GOT3 (cell line): ENCODE results near the gene ZMYM1.
"Not testable (repeated sequence)": the region's sequence is repeated elsewhere in the genome, so short reads cannot be mapped to it uniquely, and the experiment has no call there.

Source experiments
- DNase-seq: peaks from one replicate; lab custom pipeline; 2025; ENCODE audit warnings: mixed read lengths; lab: John Stamatoyannopoulos, UW

ZMYM1 gene

GRCh38 chr1:35076426-35076825, 2.8 kb upstream of the ZMYM1 start:
- DNase-seq = not testable (repeated sequence)

DNA sequence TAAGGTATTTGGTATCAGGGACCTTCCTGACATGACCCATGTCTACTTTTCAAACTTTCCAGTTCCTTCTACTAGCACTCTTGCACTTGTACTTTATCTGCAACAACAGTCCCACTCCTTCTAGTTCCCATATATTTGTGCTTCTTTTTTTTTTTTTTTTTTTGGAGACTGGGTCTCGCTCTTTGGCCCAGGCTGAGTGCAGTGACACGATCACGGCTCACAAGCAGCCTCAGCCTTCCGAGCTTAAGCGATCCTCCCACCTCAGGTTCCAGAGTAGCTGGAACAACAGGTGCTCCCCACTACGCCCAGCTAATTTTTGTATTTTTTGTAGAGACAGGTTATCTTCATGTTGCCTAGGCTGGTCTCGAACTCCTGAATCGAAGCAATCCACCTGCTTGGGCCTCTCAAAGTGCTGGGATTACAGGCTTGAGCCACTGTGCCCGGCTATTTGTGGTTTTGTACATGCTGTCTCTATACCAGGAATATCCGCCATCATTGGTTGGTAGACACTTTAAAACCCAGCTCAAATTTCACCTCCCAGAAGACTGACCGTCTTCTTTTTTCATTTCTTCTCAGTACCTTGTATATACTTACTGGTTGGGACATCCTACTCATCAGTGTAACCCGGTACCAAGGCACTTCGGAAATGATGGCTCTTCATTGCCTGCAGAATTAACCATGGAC, 1.1 kb downstream of the ZMYM1 start:
- DNase-seq = no peak

DNA sequence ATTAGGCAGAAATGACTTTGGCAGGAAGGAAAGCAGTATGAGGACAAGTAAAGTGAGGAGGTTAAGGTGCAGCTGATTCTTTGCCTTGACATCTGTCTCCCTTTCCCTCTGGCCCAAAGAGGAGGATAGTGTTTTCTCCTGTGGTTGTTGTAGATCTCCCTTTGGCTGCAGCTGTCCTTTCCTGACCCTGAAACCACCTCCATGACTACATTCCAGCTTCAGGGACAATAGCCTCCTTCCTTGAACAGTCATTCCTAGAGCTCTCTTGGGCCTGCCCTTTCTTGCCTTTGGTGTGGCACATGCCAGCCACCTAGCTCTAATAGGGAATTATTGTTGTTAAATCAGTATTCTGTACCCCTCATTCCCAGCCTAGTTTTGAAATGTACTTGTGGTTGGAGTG, 6.2 kb downstream of the ZMYM1 start:
- DNase-seq = no peak

GRCh38 chr1:35097224-35097623, 18.0 kb downstream of the ZMYM1 start:
- DNase-seq = no peak

- no peak for DNase-seq
Observed at GRCh38 chr1:35111106-35111505, 31.9 kb downstream of the ZMYM1 start.

DNA sequence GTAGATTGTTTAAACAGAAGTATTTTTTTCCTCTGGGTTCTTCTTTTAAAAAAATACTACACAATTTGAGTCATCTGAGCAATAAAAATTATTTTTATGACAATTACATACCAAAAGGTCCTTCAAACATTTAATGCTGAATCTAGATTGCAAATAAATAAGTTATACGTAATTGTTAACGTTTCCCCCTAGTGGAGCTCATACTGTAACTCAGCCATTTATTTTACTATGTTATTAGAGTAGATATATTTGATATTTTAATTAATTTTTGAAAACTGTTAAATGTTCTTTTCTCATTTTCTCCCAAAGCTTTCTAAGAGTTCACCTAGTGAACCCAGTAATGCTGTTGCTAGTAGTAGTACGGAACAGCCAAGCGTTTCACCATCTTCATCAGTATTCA, 33.5 kb downstream of the ZMYM1 start:
- no peak for DNase-seq

- DNase-seq = no peak
Observed at GRCh38 chr1:35115459-35116383, 36.5 kb downstream of the ZMYM1 start.

DNA sequence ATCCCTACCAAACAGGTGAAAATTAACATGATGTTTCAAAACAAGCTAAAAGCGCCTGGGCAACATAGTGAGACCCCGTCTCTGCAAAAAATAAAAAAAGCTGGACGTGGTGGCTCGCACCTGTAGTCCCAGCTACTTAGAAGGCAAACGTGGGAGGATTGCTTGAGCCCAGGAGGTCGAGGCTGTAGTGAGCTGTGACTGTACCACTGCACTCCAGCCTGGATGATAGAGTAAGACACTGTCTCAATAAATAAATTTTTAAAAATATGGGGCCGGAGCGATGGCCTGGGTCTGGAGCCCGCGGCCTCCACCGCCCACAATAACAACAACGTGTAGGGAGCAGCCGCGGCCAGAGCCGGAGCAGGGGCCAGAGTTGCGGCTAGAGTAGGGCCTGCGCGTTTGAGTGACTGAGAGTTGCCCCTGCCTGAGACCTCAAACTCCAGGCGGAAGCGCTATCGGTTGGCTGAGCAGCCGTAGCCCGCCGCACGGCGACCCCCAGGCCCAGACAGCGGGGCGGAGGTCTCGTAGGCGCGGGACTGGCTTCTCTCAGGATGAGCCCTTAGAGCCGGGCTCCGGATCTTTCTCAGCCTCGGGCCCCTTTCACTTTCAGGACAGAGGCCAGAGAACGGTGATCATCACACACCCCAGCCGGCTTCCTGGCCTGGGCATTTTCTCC, 41.4 kb downstream of the ZMYM1 start:
- DNase-seq = no peak

DNA sequence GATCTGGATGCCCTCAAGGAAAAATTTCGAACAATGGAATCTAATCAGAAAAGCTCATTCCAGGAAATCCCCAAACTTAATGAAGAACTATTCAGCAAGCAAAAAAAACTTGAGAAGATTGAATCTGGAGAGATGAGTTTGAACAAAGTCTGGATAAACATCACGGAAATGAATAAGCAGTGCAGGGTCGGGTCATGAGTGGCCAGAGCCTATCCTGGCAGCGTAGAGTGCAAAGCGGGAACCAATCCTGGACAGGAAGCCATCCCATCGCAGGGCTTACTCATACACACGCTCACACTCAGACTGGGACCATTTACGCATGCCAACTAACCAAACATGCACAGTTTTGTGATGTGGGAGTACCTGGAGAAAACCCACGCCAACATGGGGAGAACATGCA, 43.1 kb downstream of the ZMYM1 start:
- no peak for DNase-seq

DNA sequence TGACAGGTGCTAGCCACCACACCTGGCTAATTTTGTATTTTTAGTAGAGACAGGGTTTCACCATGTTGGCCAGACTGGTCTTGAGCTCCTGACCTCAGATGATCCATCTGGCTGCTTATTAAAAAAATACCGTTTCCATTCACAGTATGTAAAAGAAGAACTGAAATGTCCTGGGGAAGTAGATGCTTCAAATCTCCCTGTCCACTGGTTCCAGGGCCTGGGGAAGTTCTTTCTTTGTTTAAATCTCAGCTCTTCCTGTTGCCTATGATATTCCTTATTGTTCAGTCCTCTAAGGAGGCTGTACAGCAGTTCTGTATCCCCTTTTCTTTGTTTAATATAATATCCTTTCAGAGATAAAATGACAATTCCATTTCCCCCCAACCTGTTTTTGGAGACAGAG, 47.4 kb downstream of the ZMYM1 start:
- no peak for DNase-seq

- no peak for DNase-seq
Observed at GRCh38 chr1:35129080-35129479, 49.9 kb downstream of the ZMYM1 start.

DNA sequence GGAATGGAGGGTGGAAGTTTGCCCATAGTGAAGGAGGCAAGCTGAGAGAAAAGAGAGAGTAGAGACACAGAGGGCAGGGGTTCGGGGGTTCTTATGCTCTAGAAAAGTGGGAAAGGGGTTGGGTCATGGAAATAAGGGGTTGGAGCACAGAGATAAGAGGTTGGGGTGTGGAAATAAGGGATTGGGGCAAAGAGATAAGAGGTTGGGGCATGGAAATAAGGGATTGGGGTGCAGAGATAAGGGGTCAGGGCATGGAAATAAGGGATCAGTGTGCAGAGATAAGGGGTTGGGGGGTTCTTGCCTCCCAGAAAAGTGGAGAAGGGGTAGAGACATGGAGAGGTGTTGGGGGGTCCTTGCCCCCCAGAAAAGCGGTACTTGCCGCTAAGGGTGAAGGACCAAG, 57.6 kb downstream of the ZMYM1 start:
- DNase-seq = no peak

- not testable (repeated sequence) for DNase-seq
Observed at GRCh38 chr1:35137590-35137989, 58.4 kb downstream of the ZMYM1 start.

DNA sequence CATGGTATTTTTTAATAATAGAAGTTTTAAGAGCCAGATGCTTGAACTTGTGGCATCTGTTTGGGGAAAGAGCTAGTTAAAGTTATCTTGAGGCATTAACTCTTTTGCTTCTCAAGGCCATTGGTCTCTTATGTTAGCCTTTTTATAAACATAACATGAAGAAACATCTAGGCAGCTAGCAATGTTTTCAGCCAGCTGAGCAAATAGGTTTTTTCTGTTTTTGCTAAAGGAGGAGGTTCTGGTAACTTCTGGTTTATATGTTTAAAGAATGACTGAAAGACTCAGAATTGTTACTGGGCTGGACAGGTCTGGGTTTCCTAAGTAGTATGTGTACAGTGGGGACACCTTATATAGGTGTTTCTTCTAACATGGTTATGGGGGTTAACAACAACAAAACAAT, 63.1 kb downstream of the ZMYM1 start:
- DNase-seq = not testable (repeated sequence)

DNA sequence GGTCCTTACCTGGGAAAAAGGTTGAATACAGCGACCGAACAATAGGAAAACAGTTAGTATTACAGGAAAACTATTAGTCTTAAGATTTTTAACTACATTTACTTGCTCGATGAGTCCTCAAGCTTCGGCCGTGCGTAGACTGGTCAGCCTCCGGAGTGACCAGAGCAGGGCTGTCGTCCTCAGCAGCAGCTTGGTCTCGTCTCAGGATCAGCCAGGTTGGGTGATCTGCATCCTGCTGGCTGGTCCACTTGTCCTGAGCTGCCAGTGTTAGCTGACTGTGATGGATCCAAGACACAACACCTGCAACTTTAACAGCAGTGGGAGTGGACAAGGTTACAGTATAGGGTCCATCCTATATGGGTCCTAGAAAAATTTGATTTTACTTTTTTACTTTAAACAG, 63.5 kb downstream of the ZMYM1 start:
- DNase-seq = not testable (repeated sequence)

- no peak for DNase-seq
Observed at GRCh38 chr1:35143737-35144508, 64.7 kb downstream of the ZMYM1 start.

DNA sequence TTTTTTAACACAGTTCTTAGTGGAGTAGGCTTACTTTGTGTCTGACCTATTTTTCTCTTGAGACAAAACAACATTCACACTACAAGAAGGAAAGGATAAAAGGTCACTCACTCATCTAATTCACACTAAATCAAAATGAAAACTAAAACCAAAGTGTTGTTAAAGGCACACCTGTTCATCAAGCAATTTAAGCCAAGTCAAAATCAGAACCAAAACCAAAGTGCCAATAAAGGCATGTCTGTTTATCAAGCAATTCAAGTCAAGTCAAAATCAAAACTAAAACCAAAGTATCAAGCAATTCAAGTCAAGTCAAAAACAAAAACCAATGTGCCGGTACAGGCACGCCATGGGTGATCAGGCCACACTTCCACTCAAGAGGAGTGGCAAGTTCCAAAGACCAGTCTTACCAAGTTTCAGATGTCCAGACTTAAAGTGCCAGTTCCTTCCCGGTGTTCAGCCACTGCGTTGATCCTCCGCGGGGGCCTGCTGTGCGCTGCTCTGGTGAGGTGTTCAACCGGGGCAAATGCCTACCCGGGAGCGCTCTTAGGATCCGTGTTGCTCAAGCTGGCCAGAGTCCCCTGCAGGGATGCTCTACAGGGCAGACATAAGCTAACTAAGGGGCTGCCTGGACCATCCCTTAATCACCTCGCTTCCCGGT, 66.8 kb downstream of the ZMYM1 start:
- not testable (repeated sequence) for DNase-seq

GRCh38 chr1:35151220-35151619, 72.0 kb downstream of the ZMYM1 start:
- DNase-seq = no peak

DNA sequence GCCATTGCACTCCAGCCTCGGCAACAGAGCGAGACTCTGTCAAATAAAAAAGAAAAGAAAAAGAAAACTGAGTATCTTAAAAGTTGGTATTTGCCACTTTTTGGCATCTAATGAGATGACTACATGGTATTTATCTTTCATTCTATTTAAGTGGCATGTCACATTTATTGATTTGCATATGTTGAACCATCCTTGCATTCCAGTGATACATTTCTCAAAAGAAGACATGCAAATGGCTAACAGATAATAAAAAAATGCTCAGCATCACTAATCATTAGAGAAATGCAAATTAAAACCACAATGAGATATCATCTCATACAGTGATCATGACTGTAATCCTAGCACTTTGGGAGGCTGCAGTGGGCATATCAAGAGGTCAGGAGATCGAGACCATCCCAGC, 85.7 kb downstream of the ZMYM1 start:
- no peak for DNase-seq
